Measurements from ENCODE around the gene DPP6.
A peak's percentile ranks its signal among the peaks of the same experiment; 100 is the strongest.

Gene DPP6

DNA sequence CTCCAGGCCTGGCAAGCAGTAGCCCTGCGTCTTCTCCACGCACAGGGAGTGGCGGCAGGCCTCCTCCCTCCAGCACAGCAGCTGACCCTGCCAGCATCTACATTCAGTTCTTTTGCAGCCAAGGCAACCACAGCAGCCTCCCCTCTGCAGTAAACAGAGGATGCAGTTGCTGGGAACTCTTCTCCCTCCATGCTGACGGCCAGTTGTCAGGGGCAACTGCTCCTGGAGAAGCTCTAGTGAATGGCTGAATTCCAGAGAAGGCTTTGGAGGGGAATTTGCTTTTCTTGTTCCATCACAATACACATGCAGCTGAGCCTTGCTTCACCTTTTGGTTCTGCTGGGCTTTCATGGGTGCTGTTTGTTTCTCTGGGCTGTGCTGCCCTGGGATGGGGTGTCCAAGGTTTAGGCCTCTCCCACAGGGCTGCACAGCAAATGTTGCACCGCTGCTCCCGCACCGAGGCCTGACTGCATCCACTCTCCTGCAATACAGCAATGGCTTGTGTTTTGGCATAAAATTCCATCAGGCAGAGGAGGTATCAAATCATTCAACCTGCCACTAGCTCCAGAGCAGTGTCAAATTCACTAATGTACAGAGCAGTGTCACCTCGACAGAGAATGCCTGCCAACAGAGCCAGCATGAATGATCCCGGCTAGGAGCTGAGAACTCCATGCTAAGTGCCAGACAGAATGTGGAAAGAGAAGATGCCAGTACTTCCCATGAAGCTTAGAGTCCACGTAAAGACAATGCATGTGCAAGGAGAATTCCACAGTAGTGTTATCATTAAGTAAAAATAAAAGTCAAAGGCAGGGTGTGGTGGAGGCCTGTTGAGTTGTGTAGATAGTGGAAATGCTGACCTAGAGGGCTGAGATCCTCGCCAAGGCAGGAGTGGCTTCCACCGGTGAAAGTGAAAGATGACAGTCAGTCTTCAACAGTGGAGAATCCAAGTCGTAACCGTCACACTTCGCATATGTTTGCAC, 399.6 kb downstream of the DPP6 start:
- DNase-seq (ENCODE audit: low spot score), result no peak

DNA sequence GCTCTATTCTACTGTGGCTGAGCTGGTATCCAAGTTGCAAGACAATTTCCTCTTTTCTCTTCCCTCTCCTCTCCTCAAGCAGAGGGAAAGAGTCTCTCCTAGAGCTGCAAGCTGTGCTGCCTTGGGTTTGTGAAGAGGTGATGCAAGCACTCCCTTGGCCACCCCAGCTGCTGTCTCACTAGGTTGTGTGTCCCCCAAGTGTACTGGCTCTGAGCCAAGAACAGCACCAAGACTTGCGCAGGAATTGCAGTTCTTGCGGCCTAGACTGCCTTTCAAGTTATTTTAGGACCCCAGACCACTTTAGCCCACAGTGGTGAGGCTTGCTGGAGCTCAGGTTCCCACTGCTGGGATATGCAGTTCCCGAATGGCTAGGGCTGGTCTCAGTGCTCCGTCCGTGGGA, 411.6 kb downstream of the DPP6 start:
- no peak for DNase-seq (ENCODE audit: low spot score)

DNA sequence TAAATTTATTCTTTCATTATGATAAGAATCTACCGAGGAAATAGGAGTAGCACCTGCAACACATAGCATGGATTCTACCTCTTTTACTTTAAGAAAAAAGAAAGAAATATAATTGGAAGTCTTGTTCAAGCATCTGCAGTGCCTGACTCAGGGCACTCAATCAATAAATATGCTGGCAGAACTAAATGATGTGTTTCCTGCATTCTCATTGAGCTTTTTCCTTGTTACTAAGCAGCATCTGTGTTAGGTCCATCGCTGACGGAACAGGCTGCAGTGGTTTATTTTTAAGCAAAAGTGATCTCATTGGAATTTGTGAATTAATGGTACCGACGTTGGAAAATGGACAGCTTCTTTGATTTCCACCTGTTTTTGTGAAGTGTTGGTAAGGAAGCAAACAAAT, 417.5 kb downstream of the DPP6 start:
- no peak for DNase-seq (ENCODE audit: low spot score)

DNA sequence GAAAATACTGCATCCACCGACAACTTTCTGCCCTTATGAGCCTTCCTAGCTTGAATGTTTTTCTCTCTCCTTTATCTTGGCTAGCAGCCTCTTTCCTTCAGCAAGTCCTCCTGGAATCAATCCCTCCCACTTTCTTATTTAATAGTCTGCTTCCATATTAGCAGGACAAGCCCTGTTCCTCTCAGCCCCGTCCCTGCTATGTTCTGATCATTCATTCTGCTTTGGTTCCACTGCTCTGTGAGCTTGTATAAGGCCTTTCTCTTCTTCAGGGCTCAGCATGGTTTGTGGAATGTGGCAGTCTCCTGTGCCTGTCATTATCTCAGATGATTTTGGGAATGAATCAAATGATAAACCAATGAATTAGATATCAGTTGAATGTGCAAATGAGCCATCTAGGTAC, 420.1 kb downstream of the DPP6 start:
- no peak for DNase-seq (ENCODE audit: low spot score)

DNA sequence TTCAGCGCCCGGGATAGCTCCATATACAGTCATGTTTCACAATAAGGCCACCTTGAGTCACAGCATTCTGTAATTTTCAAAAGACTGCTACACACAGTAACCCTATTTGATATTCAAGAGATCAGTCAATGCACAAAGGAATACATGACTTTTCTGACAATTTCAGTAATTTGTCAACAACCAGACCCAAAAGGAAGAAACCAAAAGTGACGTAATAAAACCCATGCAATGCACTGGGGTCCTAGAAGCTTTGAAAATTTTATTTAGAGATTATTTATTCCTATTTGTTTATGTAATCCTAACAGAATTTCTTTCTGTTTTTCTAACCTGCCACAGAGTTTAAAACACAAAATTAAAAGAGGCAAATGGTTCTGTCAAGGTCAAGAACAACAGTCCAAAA, 421.2 kb downstream of the DPP6 start:
- DNase-seq (ENCODE audit: low spot score), result no peak

DNA sequence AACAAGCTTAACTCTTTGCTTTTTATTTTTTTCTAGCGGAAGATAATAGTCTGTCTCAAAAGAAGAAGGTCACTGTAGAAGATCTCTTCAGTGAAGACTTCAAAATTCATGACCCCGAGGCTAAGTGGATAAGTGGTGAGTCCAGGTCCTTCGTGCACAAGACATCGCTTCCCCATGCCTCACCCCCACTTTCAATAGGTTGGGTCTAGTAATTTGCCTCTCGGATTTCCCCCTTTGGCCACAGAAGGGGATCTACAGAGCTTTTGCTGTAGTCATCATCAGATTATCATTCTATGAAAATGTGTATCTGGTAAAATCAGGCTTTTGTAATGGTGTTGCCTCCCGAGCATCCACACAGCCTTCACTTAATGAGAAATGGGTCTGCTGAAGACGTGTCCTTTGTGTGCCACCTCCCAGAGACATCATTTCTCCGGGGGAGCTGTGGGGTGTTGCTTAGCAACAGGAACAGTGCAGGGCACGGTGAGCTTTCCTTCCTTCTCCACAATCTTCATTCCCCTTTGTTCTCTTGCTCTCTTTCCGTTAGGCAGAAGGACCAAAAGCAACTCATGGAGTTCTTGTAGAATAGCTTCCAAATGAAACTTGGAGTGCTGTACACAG, 422.8 kb downstream of the DPP6 start:
- DNase-seq (ENCODE audit: low spot score), result no peak

DNA sequence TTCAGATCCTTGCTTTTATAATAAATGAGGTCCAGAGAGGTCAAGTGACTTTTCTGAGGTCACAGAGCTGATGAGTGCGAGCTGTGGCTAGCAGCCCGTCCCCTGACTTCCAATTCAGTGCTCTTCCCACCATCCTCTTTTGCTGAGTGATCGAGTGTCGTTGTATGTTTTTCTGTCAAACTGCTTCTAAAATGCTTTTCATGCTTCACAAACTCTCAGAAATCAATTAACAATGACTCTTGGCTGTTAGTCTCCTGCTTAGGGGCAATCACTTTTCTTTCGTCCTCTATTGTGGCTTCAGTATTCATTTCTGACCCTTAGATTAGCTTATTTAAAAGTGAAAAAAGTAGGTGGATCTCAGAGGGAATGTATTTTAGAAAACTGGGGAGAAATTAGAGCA, 423.7 kb downstream of the DPP6 start:
- DNase-seq (ENCODE audit: low spot score), result no peak

DNA sequence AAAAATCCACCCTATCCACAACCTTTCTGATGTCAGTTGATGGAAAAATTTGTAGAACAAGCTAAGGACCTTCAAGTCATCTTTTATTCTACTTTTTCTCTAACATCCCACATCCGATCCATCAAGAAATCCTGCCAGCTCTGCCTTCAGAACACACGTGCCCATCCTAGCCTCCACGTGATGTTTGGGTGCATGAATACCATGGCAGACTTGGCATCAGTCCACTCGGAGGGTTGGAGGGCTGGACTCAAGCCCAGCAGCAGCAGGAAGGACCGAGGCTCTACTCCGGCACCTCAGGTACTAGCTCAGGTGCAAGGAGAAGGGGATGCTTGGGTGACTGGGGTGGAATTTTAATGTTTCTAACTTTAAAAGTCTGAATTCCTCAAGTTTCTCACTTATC, 428.6 kb downstream of the DPP6 start:
- no peak for DNase-seq (ENCODE audit: low spot score)

DNA sequence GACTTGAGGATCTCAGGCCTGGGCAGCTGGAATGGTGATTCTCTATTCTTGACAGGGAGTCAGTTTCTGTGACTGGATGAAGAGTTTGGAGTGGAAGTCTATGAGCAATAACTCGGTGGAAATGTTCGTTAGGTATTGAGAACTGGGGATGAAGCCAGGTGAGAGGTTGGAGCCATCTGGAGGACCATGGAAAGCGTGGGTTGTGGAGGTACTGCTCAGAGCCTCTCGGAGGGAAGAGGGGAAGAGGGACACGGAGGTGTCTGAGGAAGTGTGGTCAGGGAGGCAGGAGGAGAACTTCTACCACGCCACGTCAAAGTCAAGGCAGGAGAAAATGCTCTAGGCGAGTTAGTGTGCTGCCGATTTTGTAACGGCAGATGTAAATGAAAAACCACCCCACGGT, 430.7 kb downstream of the DPP6 start:
- no peak for DNase-seq (ENCODE audit: low spot score)

DNA sequence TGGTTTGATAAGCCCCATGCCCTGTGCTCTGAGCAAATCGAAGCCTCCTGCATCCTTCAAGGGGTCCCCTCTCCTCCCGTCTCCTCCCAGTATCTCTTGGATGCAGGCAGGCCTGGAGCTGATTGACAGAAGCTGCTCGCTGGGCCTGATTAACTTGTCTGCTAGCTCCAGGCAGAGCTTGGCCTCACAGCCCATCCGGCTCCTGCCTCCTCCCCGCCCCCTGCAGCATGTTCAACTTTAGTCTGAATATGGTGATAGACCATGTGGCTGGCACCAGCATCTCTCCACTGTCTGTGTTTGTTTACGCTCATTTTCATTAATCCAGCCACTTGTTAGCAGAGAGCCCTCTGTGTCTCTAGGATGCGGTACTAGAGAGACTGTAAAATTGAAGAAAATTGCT, 432.2 kb downstream of the DPP6 start:
- no peak for DNase-seq (ENCODE audit: low spot score)

DNA sequence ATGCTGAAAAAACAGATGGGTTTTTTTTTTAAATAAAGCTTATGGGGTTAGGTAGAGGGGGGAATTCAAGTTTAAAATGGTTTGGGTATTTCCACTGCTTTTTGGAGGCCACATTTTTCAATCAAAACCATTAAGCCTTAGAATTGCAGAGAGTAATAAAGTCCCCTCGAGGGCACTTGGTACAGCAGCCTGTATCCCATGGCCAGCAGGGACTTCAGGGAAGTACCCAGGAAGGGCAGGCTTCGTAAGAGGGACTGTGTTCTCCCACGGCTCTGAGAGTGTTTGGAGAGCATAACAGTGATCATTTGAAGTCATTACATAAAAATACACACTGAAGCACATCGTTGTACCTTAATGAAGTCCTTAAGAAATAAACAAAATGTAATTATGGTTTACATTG, 432.7 kb downstream of the DPP6 start:
- DNase-seq (ENCODE audit: low spot score), result no peak

DNA sequence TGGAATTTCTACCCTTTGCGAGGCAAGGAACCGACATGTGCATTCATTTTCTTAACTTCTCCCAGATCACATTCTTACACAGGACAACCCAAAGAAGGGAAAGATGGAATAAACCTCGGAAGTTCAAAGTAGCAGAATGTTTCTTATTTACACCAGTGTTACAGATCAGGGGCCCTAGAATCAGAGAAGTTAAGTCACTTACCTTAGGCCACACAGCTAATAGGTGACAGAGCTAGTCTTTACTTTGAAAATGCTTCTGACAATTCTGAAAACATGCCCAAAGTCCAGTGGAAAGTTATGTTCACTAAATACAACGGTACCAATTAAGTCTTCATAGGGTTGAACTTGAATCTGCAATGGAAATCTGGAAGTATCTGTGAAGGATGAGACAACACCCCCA, 437.7 kb downstream of the DPP6 start:
- no peak for DNase-seq (ENCODE audit: low spot score)

DNA sequence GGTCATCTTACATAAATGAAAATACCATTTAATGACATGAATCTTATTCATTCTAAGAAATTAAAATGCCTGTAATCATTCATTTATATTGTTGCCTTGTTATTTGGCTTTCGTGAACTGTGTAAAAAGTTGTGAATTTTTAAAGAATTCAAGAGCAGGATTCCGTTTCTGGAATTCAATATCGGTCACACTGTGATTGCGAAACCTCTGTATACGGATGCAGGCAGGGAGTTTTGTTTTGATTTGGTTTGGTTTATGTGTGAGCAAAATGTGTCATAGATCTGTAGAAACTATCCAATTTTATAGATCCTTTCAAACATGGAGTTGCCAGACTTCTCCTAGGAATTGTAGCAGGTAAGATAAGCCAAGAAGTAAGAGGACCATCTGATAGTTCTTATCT, 441.4 kb downstream of the DPP6 start:
- DNase-seq (ENCODE audit: low spot score), result no peak

DNA sequence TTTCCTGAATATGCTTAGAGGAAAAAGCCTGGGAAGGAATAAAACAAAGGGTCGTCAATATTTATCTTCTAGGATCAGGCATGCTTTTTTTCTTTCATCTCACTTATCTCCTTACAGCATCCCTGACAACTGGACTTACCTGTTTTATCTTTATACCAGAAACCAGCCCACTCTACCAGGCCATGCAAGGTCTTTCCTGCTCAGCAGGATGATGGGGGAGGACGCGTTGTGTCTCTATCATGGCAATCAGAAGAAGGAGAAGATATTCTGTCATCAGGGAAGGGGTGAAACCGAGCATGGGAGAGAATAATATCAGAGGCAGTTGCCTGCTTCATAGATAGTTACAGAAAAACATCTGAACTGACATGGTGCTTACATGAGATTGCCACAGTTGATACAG, 445.6 kb downstream of the DPP6 start:
- no peak for DNase-seq (ENCODE audit: low spot score)

DNA sequence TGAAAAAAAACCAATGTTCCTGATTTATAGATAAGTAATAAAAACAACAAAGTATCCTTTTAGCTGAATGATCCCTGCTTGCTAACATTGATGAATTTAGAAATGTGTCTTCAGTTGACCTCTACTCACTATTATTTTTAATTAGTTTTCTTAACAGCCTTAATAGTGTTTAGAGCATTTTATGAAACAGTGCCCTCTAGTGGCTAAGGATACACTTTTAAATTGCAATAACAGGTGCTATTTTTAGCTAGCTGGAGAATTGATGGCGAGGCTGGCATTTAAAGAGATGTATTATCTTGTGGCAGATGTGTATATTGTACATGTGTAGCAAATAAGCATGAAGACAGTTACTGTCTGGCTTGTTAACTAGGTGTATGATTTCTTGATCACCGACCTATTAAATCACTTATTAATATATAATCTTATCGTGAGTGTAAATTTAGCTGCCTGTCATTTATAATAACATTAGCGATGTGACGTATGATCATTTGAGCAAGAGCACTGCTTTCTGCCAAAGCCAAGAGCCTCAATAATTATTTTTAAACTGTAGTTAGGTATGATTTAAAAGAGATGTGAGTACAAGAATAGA, 451.9 kb downstream of the DPP6 start:
- peak; percentile 55 for DNase-seq (ENCODE audit: low spot score)

DNA sequence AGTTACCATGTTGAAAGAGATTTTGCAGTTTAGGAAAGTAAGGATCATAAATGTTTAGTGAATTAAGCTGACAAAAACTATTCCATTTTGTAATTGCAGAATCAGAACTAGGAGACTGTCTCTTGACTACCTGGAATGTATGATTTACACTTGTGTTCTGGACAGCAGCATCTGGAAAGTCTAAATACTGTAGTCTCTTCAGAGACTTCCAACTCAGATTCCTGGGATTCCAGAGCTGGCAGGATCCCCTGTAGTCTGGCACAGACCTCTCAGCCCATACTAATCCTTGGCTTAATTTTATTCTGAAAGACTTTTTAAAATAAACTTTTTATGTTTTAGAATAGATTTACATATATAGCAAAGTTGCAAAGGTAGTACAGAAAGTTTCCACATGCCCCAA, 452.7 kb downstream of the DPP6 start:
- no peak for DNase-seq (ENCODE audit: low spot score)

DNA sequence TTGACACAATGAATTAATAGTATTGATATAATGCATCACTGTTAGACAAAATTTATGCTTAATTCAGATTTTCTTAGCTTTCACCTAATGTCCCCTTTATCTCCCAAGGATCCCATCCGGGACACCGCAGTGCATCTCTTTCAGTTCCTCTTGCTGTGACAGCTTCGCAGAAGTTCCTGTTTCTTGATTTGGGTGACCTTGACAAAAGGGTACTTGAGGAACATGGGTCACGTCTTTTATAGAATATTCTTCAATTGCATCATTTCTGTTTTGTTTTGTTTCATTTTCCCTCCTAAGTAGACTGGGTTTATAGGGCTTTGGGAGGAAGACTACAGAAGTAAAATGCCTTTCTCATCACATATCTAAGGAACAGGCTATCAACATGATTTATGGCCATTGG, 453.2 kb downstream of the DPP6 start:
- DNase-seq (ENCODE audit: low spot score), result no peak

DNA sequence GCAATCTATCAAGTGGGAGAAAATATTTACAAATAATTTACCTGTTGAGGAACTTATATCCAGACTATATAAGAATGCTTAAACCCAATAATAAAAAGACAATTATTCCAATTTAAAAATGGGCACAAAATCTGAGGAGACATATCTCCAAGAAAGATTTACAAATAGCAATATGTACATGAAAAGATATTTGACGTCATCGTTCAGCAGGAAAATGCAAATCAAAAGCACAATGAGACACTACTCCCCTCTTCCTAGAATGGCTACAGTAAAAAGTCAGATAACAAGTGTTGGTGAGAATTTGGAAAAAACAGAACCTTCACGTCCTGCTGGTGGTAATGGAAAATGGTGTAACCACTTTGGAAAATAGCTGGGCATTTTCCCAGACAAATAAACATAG, 457.0 kb downstream of the DPP6 start:
- DNase-seq (ENCODE audit: low spot score), result no peak

DNA sequence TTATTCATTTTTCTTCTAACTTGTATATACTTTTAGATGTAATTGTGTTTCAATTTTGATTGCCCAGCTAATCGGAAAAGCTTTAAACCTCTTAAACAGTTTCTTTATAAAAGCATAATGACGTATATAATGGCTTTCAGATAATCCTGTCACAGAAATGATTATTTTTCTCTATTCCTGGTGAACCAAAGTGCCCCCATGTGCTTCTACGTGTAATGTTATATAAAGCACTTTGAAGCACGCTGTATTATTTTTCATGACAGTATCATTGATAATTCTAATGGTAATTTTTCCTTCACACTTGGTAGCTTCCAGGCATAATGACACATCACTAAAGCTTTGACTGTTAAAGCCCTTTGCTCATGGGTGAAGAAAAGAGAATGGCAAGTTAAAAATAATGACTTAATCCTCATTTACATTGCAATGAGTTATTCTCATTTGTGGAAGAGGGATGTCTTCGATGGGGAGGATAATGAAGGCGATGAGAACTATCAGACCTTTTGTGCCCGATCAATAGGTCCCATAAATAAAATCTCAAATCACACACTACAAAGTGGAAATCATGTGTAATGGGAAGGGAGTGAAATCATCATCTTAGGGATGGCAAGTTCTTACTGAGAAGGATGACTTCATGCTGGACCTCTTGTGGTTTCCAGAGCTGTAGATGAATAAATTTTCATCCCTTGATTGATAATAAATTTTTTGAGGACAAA, 460.1 kb downstream of the DPP6 start:
- no peak for DNase-seq (ENCODE audit: low spot score)

DNA sequence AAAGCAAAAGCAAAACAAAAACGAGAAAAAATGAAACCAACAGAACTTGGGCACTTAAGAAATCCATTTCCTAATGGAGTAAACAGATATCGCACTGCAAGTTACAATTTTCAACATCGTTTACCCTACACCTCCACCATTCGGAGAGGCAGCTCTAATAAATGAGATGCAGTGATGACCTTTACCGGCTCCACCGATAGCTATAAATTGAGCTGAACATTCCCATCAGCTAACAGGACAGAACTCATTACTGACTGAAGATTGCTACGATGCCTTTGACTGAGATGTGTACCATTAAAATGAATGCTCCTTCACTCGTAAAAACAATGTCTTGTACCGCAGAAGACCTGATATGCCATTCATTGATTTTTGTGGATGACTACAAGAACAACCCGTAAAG, 465.6 kb downstream of the DPP6 start:
- DNase-seq (ENCODE audit: low spot score), result no peak

DNA sequence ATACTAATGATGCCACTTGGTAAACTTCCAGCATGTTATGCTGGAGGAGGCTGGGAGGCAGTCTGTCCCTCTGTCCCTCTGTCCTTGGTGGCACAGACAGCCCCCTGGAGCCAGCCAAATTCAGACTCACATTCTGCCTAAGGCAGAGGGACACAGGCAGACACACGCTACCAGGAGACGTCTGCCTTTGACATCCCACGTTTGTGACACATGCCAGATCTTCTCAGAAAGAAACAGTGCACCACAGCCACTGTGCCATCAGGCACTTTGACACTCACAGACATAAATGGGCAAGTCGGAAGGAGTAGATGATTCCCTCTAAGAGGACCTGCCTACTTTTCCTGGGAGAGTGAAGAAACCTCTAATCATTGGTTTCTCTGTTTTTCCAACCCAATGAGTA, 467.0 kb downstream of the DPP6 start:
- DNase-seq (ENCODE audit: low spot score), result no peak

DNA sequence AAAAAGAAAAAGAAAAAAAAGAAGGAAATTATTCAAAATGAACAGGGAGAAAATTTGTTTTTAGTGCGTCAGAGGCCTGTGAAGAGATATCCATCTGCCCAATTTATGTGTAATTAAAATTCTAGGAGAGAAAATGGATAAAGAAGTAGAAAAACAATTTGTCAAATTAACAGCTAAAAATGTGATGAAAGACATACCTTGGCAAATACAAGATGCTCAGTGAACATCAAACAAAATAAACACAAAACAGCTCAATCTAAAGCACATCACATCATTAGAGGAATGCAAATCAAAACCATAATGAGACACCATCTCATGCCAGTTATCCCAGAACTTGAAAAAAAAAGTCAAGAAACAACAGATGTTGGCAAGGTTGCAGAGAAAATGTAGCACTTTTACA, 477.9 kb downstream of the DPP6 start:
- no peak for DNase-seq (ENCODE audit: low spot score)

DNA sequence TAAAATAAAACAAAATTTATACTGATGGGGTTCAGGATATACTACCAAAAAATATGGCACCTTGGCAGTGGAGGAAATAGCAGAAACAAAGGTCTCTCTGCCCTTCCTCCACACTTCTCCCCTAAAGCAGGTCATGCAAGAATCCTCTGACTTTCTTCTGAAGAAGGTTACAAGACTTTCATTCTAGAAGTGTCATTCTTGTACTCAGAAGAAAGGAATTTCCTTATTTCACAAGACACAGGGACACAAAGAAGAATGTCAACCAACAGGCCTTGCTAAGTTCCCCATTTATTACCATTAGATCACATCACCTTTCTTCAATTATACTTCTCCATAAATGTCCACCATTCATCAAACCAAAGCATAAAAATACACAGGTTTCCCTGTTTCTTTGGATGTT, 480.6 kb downstream of the DPP6 start:
- peak; percentile 58 for DNase-seq (ENCODE audit: low spot score)

Data from kidney tubule cell (primary cell).